Kidney epithelial cell (primary cell): ENCODE results near the gene PECR. TPM values are rescaled to one million over a fixed set of nuclear protein-coding genes. Genes with fewer than 3 reads are reported as not detected.

Source experiments
- DNase-seq: peaks from one replicate; pipeline ENCODE4 v3.0.0-alpha.2; 2010; ENCODE audit warnings: low read depth
- H3K27me3 ChIP-seq: 2 replicates; pipeline ENCODE4 v1.6.0; 2011; ENCODE audit warnings: low read length; ENCODE audit not compliant: control insufficient read depth, insufficient read depth
- H3K36me3 ChIP-seq: 2 replicates; pipeline ENCODE4 v1.5.1; 2011; ENCODE audit warnings: low read length; ENCODE audit not compliant: control insufficient read depth, insufficient read depth
- H3K4me3 ChIP-seq: 2 replicates; pipeline ENCODE4 v1.5.1; 2011; ENCODE audit warnings: low read depth, mild to moderate bottlenecking, control low read depth, low read length
- CTCF ChIP-seq: IDR thresholded peaks from 2 replicates; pipeline ENCODE4 v1.5.1; 2011; ENCODE audit warnings: mild to moderate bottlenecking, moderate library complexity, low read length, control low read depth, inconsistent platforms; ENCODE audit not compliant: insufficient read depth, poor library complexity, severe bottlenecking
- total RNA-seq: library from RNA; depleted of rRNA; stranded (reverse); fragments of >200 nt; gene quantifications from 2 replicates; pipeline ENCODE4 v1.2.3, GENCODE V29; 2015

Gene PECR
- total RNA-seq, 1 donor from 2014 or later = 18.4 TPM

- H3K27me3 ChIP-seq = no peaks in the 10 kb centered on the region
- DNase-seq = no peak
- no peaks in the 10 kb centered on the region for H3K36me3 ChIP-seq
- no peak for TF ChIP-seq CTCF
- H3K4me3 ChIP-seq = no peak overlapping the region
Observed at GRCh38 chr2:216073773-216074172, 7.8 kb downstream of the PECR start.

- no peak overlapping the region for H3K4me3 ChIP-seq
- DNase-seq = no peak
- TF ChIP-seq CTCF = no peak
Observed at GRCh38 chr2:216072473-216072872, 9.1 kb downstream of the PECR start.

GRCh38 chr2:216071111-216071851, 10.3 kb downstream of the PECR start:
- TF ChIP-seq CTCF = no peak
- no peak for DNase-seq
- H3K36me3 ChIP-seq = no peaks in the 10 kb centered on the region

More at GRCh38 chr2:216072473-216072872, 9.1 kb downstream of the PECR start:
- H3K36me3 ChIP-seq = no peaks in the 10 kb centered on the region
- H3K27me3 ChIP-seq = no peaks in the 10 kb centered on the region

GRCh38 chr2:216070195-216070594, 11.4 kb downstream of the PECR start:
- no peak for DNase-seq
- no peak overlapping the region for H3K4me3 ChIP-seq
- no peak for TF ChIP-seq CTCF
- H3K27me3 ChIP-seq = no peaks in the 10 kb centered on the region
- H3K36me3 ChIP-seq = no peaks in the 10 kb centered on the region

More at GRCh38 chr2:216071111-216071851, 10.3 kb downstream of the PECR start:
- H3K4me3 ChIP-seq = no peak overlapping the region
- no peaks in the 10 kb centered on the region for H3K27me3 ChIP-seq

- no peak for TF ChIP-seq CTCF
Observed at GRCh38 chr2:216069028-216069427, 12.6 kb downstream of the PECR start.

GRCh38 chr2:216066230-216066629, 15.4 kb downstream of the PECR start:
- TF ChIP-seq CTCF = no peak
- no peak for DNase-seq
- Histone ChIP-seq H3K27me3 (no peaks in the 10 kb centered on the region), H3K4me3 (no peak overlapping the region), H3K36me3 (no peaks in the 10 kb centered on the region)

More at GRCh38 chr2:216069028-216069427, 12.6 kb downstream of the PECR start:
- no peak for DNase-seq
- H3K36me3 ChIP-seq = no peaks in the 10 kb centered on the region
- no peaks in the 10 kb centered on the region for H3K27me3 ChIP-seq
- no peak overlapping the region for H3K4me3 ChIP-seq
